Measurements from ENCODE around the gene CHRNB1. TPM values are rescaled to one million over a fixed set of nuclear protein-coding genes. Genes with fewer than 3 reads are reported as not detected.

The CHRNB1 gene
- total and polyA plus RNA-seq, 10 of the 15 experiments (the other 5 are each of a cell fraction or from before 2014, with no cell fraction given): 5.8 to 14.8 (median 11.3) TPM

- BruUV-seq (replicated peaks): no TSS peak
- Histone ChIP-seq H3K36me3 (ENCODE audit: control insufficient read depth in 2 of 2, insufficient read depth in 2 of 2, low read length in 1 of 2) (peaks cover 0 to 3% of the 10 kb centered on the region in 2 experiments; a peak in 2 of 4 replicates), H2AFZ (ENCODE audit: control insufficient read depth, low read depth, low read length) (peak within 1 kb of the TSS; percentile 100), H3K27ac (ENCODE audit: control insufficient read depth, insufficient read depth) (peak within 1 kb of the TSS; percentile 100), H4K20me1 (ENCODE audit: control insufficient read depth, insufficient read depth) (peaks cover 6% of the 10 kb centered on the region; the same call in 1 of the 2 replicates), H3K79me2 (ENCODE audit: control insufficient read depth, insufficient read depth, low read length) (peaks cover 51% of the 10 kb centered on the region), H3K4me2 (ENCODE audit: control insufficient read depth, insufficient read depth) (peak within 1 kb of the TSS; percentile 97), H3K4me3 (peak within 1 kb of the TSS; percentile 99), H3K27me3 (replicated peaks in 1 of 2; ENCODE audit: control insufficient read depth in 2 of 2, insufficient read depth in 2 of 2, low read length in 1 of 2) (no peaks in the 10 kb centered on the region), H3K4me1 (ENCODE audit: control insufficient read depth, insufficient read depth, low read length) (no peaks in the 10 kb centered on the region; the same call in 1 of the 2 replicates), H3K9me3 (replicated peaks; ENCODE audit: control insufficient read depth, insufficient read depth, low read length) (no peaks in the 10 kb centered on the region), H3K9ac (ENCODE audit: control insufficient read depth, insufficient read depth, low read length) (peak within 1 kb of the TSS; percentile 100)
- ChIA-PET SMC1A (ENCODE audit: uncharacterized antibody, unreplicated experiment) (no interaction called here), POLR2A (interaction anchor here (0.5 to 6.6 kb wide), 12 partner anchors 8 to 302 kb away, joined by 3 to 63 read pairs (median 4); partner anchors contain the start of genes ACAP1, FGF11, TMEM102 and TP53), CTCF (interaction anchor here (1.2 to 4.7 kb wide), 3 partner anchors 30 to 203 kb away, joined by 5 to 28 read pairs (median 20); partner anchors contain the start of genes TMEM102 and TP53), RAD21 (ENCODE audit: unreplicated experiment) (interaction anchor here (1.2 to 1.9 kb wide), 4 partner anchors 43 to 77 kb away, joined by 3 to 11 read pairs (median 5); partner anchors contain the start of gene FGF11)
- DNase-seq (ENCODE audit: low read depth, low spot score) (peak; percentile 95), FAIRE-seq (peak; percentile 90), ATAC-seq (peak; percentile 76)
- intact Hi-C loops (cut with micrococcal nuclease; ENCODE audit: unreplicated experiment) (loop anchor here (1.0 to 10.0 kb wide), 3 partner anchors 29 to 201 kb away; partner anchors contain the start of genes TP53 and WRAP53), in situ Hi-C loops (cut with MboI) (no loop called here)
- WGBS (ENCODE audit: insufficient coverage, insufficient replicate concordance, low lambda C conversion rate, missing lambda C conversion rate): under 1% methylated on average over 60 of the region's 64 CpGs
- TF ChIP-seq NRF1 (conservative IDR thresholded peaks at IDR 0.05; ENCODE audit: low read depth, low read length) (peak; percentile 93), MTA2 (IDR thresholded peaks at IDR 0.05; ENCODE audit: low read depth) (peak; percentile 78), SIX5 (IDR thresholded peaks at IDR 0.05; ENCODE audit: low read depth, low read length, severe bottlenecking) (peak; percentile 44), POLR2AphosphoS2 (IDR thresholded peaks at IDR 0.05; ENCODE audit: low read depth, low read length) (peak; percentile 100), MYB (IDR thresholded peaks at IDR 0.05; ENCODE audit: borderline replicate concordance, low read depth, low read length) (peak; percentile 85; the same call in 1 of the 2 replicates), TCF3 (IDR thresholded peaks at IDR 0.05; ENCODE audit: borderline replicate concordance, insufficient read depth, low read depth, low read length) (peak; percentile 97), CHD2 (IDR thresholded peaks at IDR 0.05; ENCODE audit: borderline replicate concordance, low read depth, low read length) (peak; percentile 83), CUX1 (IDR thresholded peaks at IDR 0.05; ENCODE audit: insufficient replicate concordance, low read depth, low read length) (no peak), BCL11A (IDR thresholded peaks at IDR 0.05; ENCODE audit: low read depth, low read length) (peak; percentile 6; the same call in 1 of the 2 replicates), SREBF2 (IDR thresholded peaks at IDR 0.05; ENCODE audit: low read length) (0 out of 2 replicates have a peak, but pooled peaks have one; percentile 6), POU2F2 (IDR thresholded peaks at IDR 0.05; ENCODE audit: borderline replicate concordance, low read depth, low read length) (peak; percentile 100), CEBPZ (IDR thresholded peaks at IDR 0.05; ENCODE audit: low read depth, low read length) (0 out of 2 replicates have a peak, but pooled peaks have one; percentile 25), BHLHE40 (IDR thresholded peaks at IDR 0.05; ENCODE audit: borderline replicate concordance in 1 of 2, low read depth in 2 of 2, low read length in 1 of 2) (peak; percentile 92 to 96)
Observed at GRCh38 chr17:7484067-7484918, 39.4 kb downstream of the CHRNB1 start, which contains the start of gene POLR2A. Gene POLR2A (plus strand): TSS chr17:7484366.

Data from GM12878 (cell line).